GM12892 (cell line): Measurements from ENCODE around the gene SMAD6.

Source experiments
- POLR2A ChIP-seq: IDR thresholded peaks from 2 replicates; pipeline ENCODE4 v1.6.1; 2011; ENCODE audit warnings: low read depth, low read length, control low read depth
- POLR2AphosphoS5 ChIP-seq: IDR thresholded peaks from 2 replicates; pipeline ENCODE4 v1.6.1; 2011; ENCODE audit warnings: low read depth, low read length, control low read depth

DNA sequence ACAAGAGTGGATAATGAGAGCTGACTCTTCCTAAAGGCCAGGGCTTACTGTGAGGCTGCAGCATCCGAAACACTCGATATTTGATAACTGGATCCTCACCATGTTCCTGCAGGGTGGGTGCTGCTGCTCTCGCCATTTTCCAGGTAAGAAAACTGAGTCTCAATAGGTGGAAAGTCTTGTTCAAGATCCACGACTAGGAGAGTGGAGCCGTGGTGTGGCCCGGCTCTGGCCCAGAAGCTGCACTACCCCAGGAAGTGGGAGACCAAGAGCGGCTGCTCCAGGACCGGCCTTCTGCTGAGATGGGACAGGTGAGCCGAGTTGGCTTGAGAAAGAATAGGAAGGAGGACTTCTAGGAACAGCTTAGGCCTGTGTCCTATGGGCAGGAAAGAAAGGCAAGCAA lies 121.6 kb downstream of the SMAD6 start:
- TF ChIP-seq POLR2A (no peak), POLR2AphosphoS5 (no peak)
